Calu3 (cell line): Measurements from ENCODE around the gene PNPLA3. TPM values are rescaled to one million over a fixed set of nuclear protein-coding genes. Genes with fewer than 3 reads are reported as not detected.

ENCODE experiments used
- BruUV-seq: library from RNA; stranded (reverse); fragments of 400-500 nt; replicated peaks from 2 replicates; lab custom pipeline; 2021; lab: Mats Ljungman, UMichigan
- CTCF ChIA-PET: fragments of 300-600 bp; sonication (Branson Sonifier 250); formaldehyde crosslinking; loops from one replicate; lab custom pipeline; 2022; ENCODE audit warnings: antibody characterized with exemption; lab: Charles Lee
- DNase-seq: peaks from one replicate; pipeline ENCODE4 v3.0.0; 2022
- H3K27ac Mint-ChIP-seq: one replicate; pipeline ENCODE4 v1.8.0; 2022; ENCODE audit warnings: mixed read lengths; ENCODE audit not compliant: unreplicated experiment
- H3K27me3 Mint-ChIP-seq: one replicate; pipeline ENCODE4 v1.8.0; 2022; ENCODE audit warnings: mixed read lengths; ENCODE audit not compliant: unreplicated experiment
- H3K36me3 Mint-ChIP-seq: one replicate; pipeline ENCODE4 v1.8.0; 2022; ENCODE audit warnings: mild to moderate bottlenecking, moderate library complexity, mixed read lengths; ENCODE audit not compliant: insufficient read depth, unreplicated experiment
- H3K4me1 Mint-ChIP-seq: one replicate; pipeline ENCODE4 v1.8.0; 2022; ENCODE audit warnings: mild to moderate bottlenecking, low read depth, mixed read lengths; ENCODE audit not compliant: unreplicated experiment
- H3K4me3 Mint-ChIP-seq: one replicate; pipeline ENCODE4 v1.8.0; 2022; ENCODE audit warnings: mild to moderate bottlenecking, low read depth, moderate library complexity, mixed read lengths; ENCODE audit not compliant: unreplicated experiment
- H3K9me3 Mint-ChIP-seq: one replicate; pipeline ENCODE4 v1.8.0; 2022; ENCODE audit warnings: low read depth, mixed read lengths; ENCODE audit not compliant: unreplicated experiment
- CTCF ChIP-seq: fragments of 200-600 bp; IDR thresholded peaks from one replicate; pipeline ENCODE4 v1.8.0; 2022; ENCODE audit warnings: antibody characterized with exemption; ENCODE audit not compliant: unreplicated experiment
- intact Hi-C: fragments of 100-400 bp; cut with micrococcal nuclease; formaldehyde crosslinking; loops from one replicate; pipeline ENCODE4 v1.10.0; 2022; ENCODE audit not compliant: unreplicated experiment
- total RNA-seq: library from RNA; stranded (reverse); gene quantifications from 2 replicates; pipeline ENCODE4 v1.2.3, GENCODE V29; 2022

Gene PNPLA3
- total RNA-seq, 1 experiment from 2014 or later: 9.5 TPM

GRCh38 chr22:43976861-43977795 lies 53.5 kb downstream of the PNPLA3 start:
- no TSS peak for BruUV-seq
- H3K4me3 Mint-ChIP-seq: no peak overlapping the region
- H3K27me3 Mint-ChIP-seq: no peaks in the 10 kb centered on the region
- CTCF ChIA-PET: no interaction called here
- no peak overlapping the region for H3K27ac Mint-ChIP-seq
- TF ChIP-seq CTCF: no peak
- H3K4me1 Mint-ChIP-seq: no peaks in the 10 kb centered on the region
- no peak for DNase-seq
- H3K36me3 Mint-ChIP-seq: peaks cover 34% of the 10 kb centered on the region
- no peaks in the 10 kb centered on the region for H3K9me3 Mint-ChIP-seq
- intact Hi-C loops: no loop called here

DNA sequence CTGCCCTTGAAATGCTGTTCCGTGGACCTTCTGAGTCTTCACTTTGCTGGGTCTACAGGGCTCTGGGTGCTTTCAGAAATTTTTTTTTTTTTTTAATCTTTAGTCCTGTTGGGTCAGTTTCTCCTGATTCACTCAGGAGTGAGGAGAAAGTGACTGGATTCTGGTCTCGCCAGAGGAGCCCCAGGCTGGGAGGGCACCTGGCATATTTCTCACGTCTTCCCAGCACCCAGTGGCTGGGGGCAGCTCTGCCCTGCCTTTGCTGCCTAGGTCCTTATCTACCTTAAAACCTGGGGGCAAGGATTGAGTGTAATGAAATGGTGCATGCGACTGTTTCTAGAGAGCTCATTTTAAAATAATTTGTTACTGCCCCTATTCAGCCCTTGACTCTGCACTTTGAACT lies 55.0 kb downstream of the PNPLA3 start:
- TF ChIP-seq CTCF: no peak
- no TSS peak for BruUV-seq
- DNase-seq: no peak
- CTCF ChIA-PET: no interaction called here
- Mint-ChIP-seq H3K4me3 (no peak overlapping the region), H3K27ac (no peak overlapping the region), H3K27me3 (no peaks in the 10 kb centered on the region), H3K36me3 (peaks cover 34% of the 10 kb centered on the region), H3K9me3 (no peaks in the 10 kb centered on the region), H3K4me1 (no peaks in the 10 kb centered on the region)
- intact Hi-C loops: no loop called here

GRCh38 chr22:43980579-43980978 lies 57.0 kb downstream of the PNPLA3 start:
- intact Hi-C loops: no loop called here
- Mint-ChIP-seq H3K9me3 (no peaks in the 10 kb centered on the region), H3K27ac (no peak overlapping the region), H3K27me3 (no peaks in the 10 kb centered on the region), H3K36me3 (peaks cover 32% of the 10 kb centered on the region), H3K4me3 (no peak overlapping the region), H3K4me1 (no peaks in the 10 kb centered on the region)
- CTCF ChIA-PET: no interaction called here
- no peak for TF ChIP-seq CTCF
- DNase-seq: no peak
- BruUV-seq: no TSS peak

DNA sequence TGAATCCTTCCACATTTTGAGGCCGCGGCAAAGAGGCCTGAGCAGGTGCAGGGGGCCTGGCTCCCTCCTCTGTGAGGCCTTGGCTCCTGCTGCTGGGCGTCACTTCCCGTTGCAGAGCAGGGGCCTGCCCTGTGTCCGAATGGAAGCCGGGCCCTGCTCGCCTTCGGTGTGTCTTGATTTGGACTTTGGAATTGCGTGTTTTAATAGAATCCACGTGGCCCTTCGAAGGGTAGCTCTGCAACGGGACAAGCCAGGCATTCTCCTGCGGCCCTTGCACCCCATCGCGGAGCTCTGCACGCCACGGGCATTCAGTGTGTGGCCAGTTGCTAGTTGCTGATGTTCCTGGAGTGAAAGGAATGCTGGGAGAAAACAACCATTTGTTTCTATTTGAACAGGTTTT lies 57.4 kb downstream of the PNPLA3 start:
- H3K27ac Mint-ChIP-seq: no peak overlapping the region
- no peaks in the 10 kb centered on the region for H3K4me1 Mint-ChIP-seq
- CTCF ChIA-PET: interaction anchor here (0.5 kb wide), 1 partner anchor 573 kb away, joined by 5 read pairs; no protein-coding TSS in a partner anchor
- H3K4me3 Mint-ChIP-seq: no peak overlapping the region
- peaks cover 36% of the 10 kb centered on the region for H3K36me3 Mint-ChIP-seq
- BruUV-seq: no TSS peak
- TF ChIP-seq CTCF: no peak
- intact Hi-C loops: no loop called here
- H3K27me3 Mint-ChIP-seq: no peaks in the 10 kb centered on the region
- H3K9me3 Mint-ChIP-seq: no peaks in the 10 kb centered on the region
- no peak for DNase-seq
